AG08395 (cell line): ENCODE results near the gene CHST15.

ENCODE experiments used
- DNase-seq: peaks from one replicate; pipeline ENCODE4 v3.0.0; 2012; ENCODE audit warnings: mixed read lengths, low spot score

Gene CHST15

GRCh38 chr10:123965973-123966895 lies 127.2 kb downstream of the CHST15 start:
- no peak for DNase-seq

- no peak for DNase-seq
Observed at GRCh38 chr10:123964953-123965352, 128.4 kb downstream of the CHST15 start.

GRCh38 chr10:123962756-123963530 lies 130.5 kb downstream of the CHST15 start:
- DNase-seq: no peak

- DNase-seq: no peak
Observed at GRCh38 chr10:123958241-123958640, 135.2 kb downstream of the CHST15 start.
